ENCODE measurements around the gene SERPINB2.

SERPINB2 gene

DNA sequence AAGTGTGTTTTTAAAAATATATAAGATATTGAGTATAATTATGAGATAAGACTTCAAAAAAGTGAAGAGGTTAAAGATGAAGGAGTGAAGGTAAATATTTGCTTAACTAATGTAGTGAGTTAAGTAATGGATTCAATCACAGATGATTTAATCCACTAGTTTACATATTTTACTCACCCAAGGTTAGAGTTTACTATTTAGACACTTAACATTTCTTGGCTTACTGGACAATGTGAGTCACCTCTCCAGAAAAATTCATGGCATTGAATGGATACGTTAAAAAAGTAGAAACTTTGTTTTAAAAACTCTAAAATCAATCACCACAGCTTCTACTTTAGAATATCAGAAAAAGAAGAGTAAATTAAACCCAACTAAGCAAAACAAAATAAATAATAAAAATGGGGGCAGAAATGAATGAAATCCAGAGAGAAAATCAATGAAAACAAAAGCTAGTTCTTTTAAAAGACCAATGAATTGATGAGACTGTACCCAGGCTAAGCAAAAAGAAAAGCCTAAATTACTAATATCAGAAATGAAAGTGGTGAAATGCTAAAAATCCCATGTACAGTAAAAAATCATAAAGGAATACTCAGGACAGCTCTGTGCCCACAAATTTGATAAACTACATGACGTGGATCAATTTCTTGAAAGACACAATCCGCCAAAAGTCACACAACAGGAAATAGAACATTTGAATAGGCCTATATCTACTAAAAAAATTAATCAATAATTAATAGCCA is 59.7 kb downstream of the SERPINB2 start:
- peaks cover 14% of the 10 kb centered on the region for H3K4me1 Mint-ChIP-seq
- no peak overlapping the region for H3K4me3 Mint-ChIP-seq
- no peaks in the 10 kb centered on the region for H3K36me3 Mint-ChIP-seq (ENCODE audit: low read depth)
- no peak overlapping the region for H3K27ac Mint-ChIP-seq
- DNase-seq, result no peak
- H3K27me3 Mint-ChIP-seq (ENCODE audit: low read depth, poor library complexity), result peaks cover 41% of the 10 kb centered on the region
- TF ChIP-seq CTCF (IDR thresholded peaks at IDR 0.05), result no peak
- H3K9me3 Mint-ChIP-seq, result peaks cover 18% of the 10 kb centered on the region

DNA sequence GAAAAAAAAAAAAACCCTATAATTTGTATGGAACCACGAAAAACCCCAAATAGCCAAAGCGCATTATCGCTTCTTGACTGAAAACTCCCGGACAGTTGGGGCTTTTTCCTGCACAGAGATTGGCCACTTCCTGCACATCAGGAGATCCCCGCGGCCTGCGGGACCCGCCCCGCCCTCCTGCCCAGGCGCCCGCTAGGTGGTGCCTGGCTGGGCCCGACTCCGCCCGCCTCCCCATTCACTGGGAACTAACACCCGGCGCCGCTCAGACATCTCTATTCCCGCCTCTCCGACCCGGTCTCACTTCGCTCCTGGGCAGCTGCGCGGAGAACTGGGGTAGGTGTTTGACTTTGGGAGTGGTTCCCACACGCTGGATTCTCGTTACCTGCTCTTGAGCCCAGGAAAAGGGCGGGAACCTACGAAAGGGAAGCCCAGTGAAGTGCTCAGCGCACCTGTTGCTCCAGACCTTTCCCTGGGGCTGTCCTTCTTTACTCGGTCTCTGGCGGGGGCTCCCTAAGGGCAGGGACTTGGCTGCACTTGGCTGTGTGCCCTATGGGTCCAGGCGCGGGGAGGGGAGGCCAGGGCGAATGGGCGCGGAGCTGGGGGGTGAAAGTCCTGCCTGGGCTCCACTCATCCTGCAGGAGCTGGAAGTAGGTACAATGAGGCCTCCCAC is 61.7 kb downstream of the SERPINB2 start, which contains the start of gene HMSD:
TSS of gene HMSD (plus strand) at position 234 of the 670 bp plus-strand sequence. CDS start 4,155 bp downstream, outside the sequence.
- peak; percentile 24 for TF ChIP-seq CTCF (IDR thresholded peaks at IDR 0.05)
- no peak within 1 kb of the TSS for H3K27ac Mint-ChIP-seq
- H3K27me3 Mint-ChIP-seq (ENCODE audit: low read depth, poor library complexity), result peaks cover 29% of the 10 kb centered on the region

GRCh38 chr18:63951302-63951705 is 63.8 kb downstream of the SERPINB2 start:
- peaks cover 23% of the 10 kb centered on the region for H3K27me3 Mint-ChIP-seq (ENCODE audit: low read depth, poor library complexity)
- H3K9me3 Mint-ChIP-seq, result no peaks in the 10 kb centered on the region
- TF ChIP-seq CTCF (IDR thresholded peaks at IDR 0.05), result no peak
- H3K27ac Mint-ChIP-seq, result no peak overlapping the region
- no peak for DNase-seq
- no peaks in the 10 kb centered on the region for H3K36me3 Mint-ChIP-seq (ENCODE audit: low read depth)
- H3K4me3 Mint-ChIP-seq, result no peak overlapping the region
- peaks cover 14% of the 10 kb centered on the region for H3K4me1 Mint-ChIP-seq

More for the DNA sequence above, 61.7 kb downstream of the SERPINB2 start, which contains the start of gene HMSD:
- H3K4me1 Mint-ChIP-seq, result peaks cover 14% of the 10 kb centered on the region
- H3K9me3 Mint-ChIP-seq, result peaks cover 15% of the 10 kb centered on the region
- H3K4me3 Mint-ChIP-seq, result peak within 1 kb of the TSS; percentile 77
- H3K36me3 Mint-ChIP-seq (ENCODE audit: low read depth), result no peaks in the 10 kb centered on the region
- DNase-seq, result peak; percentile 81
